Stimulated activated CD4-positive, alpha-beta T cell treated with anti-CD3 and anti-CD28 coated beads, Interleukin-12 subunit alpha, Interleukin-12 subunit beta, amount 100 ng/mL, for 48 hours (primary cell): ENCODE measurements around the gene NT5C3A.
A peak's percentile ranks its signal among the peaks of the same experiment; 100 is the strongest.

Experiments used
- DNase-seq, 3 donors: peaks; one replicate each; pipeline ENCODE4 v3.0.0-alpha.2; 2020; ENCODE audit warnings: low read depth in 2 of 3, low spot score in 1 of 3

Gene NT5C3A

GRCh38 chr7:33075818-33076518 is 13.4 kb upstream of the NT5C3A start:
- DNase-seq: no peak

GRCh38 chr7:33073243-33073642 is 10.7 kb upstream of the NT5C3A start:
- no peak for DNase-seq

- DNase-seq: no peak
These were observed 9.9 kb upstream of the NT5C3A start for GRCh38 chr7:33072471-33072870.

- no peak for DNase-seq
These were observed 8.3 kb upstream of the NT5C3A start for GRCh38 chr7:33070831-33071230.

- no peak for DNase-seq
These were observed 7.7 kb upstream of the NT5C3A start for GRCh38 chr7:33070277-33070676.

GRCh38 chr7:33067921-33068320 is 5.3 kb upstream of the NT5C3A start:
- no peak for DNase-seq

- no peak for DNase-seq
These were observed 4.2 kb upstream of the NT5C3A start for GRCh38 chr7:33066771-33067170.

- DNase-seq: no peak
These were observed 3.4 kb upstream of the NT5C3A start for GRCh38 chr7:33065981-33066380.

- peak; percentile 84 to 88 (median 85) for DNase-seq
These were observed 337 bp upstream of the NT5C3A start for GRCh38 chr7:33062782-33063443.

- no peak for DNase-seq
These were observed 1.2 kb downstream of the NT5C3A start for GRCh38 chr7:33061282-33061937.

- DNase-seq: no peak
These were observed 2.9 kb downstream of the NT5C3A start for GRCh38 chr7:33059635-33060034.

GRCh38 chr7:33055158-33055557 is 7.4 kb downstream of the NT5C3A start:
- no peak for DNase-seq

- no peak for DNase-seq
These were observed 8.2 kb downstream of the NT5C3A start for GRCh38 chr7:33054261-33054964.

GRCh38 chr7:33053721-33054120 is 8.9 kb downstream of the NT5C3A start:
- DNase-seq: no peak

GRCh38 chr7:33050535-33051318 is 11.8 kb downstream of the NT5C3A start:
- DNase-seq: peak in 1 of 3 donors; percentile 20

GRCh38 chr7:33048704-33049103 is 13.9 kb downstream of the NT5C3A start:
- DNase-seq: no peak

GRCh38 chr7:33048257-33048656 is 14.3 kb downstream of the NT5C3A start:
- no peak for DNase-seq

GRCh38 chr7:33044986-33045385 is 17.6 kb downstream of the NT5C3A start:
- no peak for DNase-seq

GRCh38 chr7:33044401-33044718 is 18.2 kb downstream of the NT5C3A start:
- DNase-seq: no peak

GRCh38 chr7:33043501-33044400 is 18.8 kb downstream of the NT5C3A start:
- DNase-seq: no peak
